ENCODE results near the gene HMMR. TPM values are rescaled to one million over a fixed set of nuclear protein-coding genes. Genes with fewer than 3 reads are reported as not detected.
A peak's percentile ranks its signal among the peaks of the same experiment; 100 is the strongest.

The HMMR gene
- total and polyA plus RNA-seq, 9 of the 15 experiments (the other 6 are each of a cell fraction or from before 2014, with no cell fraction given), result 74.9 to 133 (median 90.8) TPM

DNA sequence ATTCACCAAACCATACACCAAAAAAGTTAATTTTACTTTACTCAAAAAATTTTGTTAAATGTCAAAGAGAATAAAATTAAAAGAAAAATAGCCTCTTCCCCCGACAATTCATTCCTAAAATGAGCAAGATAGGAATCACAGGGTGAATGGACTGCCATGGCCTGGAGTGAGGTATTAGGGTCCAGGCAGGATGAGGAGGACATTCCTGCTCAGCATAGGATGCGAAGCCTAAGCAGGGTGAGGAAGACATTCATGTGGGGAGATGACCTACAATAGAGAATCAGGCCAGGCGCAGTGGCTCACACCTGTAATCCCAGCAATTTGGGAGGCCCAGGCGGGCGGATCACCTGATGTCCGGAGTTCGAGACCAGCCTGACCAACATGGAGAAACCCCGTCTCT is 8.9 kb upstream of the HMMR start:
- ATAC-seq, result peak; percentile 16; the same call in 2 of the 3 replicates
- CTCF ChIA-PET (ENCODE audit: low intra/inter-chr PET ratio), result interaction anchor here (0.6 kb wide), 1 partner anchor 14 kb away, joined by 3 read pairs; the partner anchor contains the start of gene CCNG1

More for the DNA sequence above, 8.9 kb upstream of the HMMR start:
- peaks cover 79% of the 10 kb centered on the region for H3K36me3 ChIP-seq (ENCODE audit: control insufficient read depth, insufficient read depth, low read length)
- WGBS (ENCODE audit: insufficient coverage, low coverage, missing lambda C conversion rate), result 95% methylated on average over 8 of the region's 8 CpGs
- no peak for DNase-seq (ENCODE audit: extremely low read depth in 1 of 4, low spot score in 3 of 4)
- no peak overlapping the region for H2AFZ ChIP-seq (ENCODE audit: low read depth, low read length)
- H3K4me3 ChIP-seq, result no peak overlapping the region
- peaks cover 18% of the 10 kb centered on the region for H3K79me2 ChIP-seq (ENCODE audit: control insufficient read depth, insufficient read depth, low read length)
- H3K27me3 ChIP-seq (ENCODE audit: control insufficient read depth in 2 of 2, insufficient read depth in 2 of 2, low read length in 2 of 2), result no peaks in the 10 kb centered on the region
- FAIRE-seq, result no peak
- no TSS peak for BruUV-seq (replicated peaks)
- no peaks in the 10 kb centered on the region for H3K4me1 ChIP-seq (replicated peaks in 1 of 2; ENCODE audit: control insufficient read depth in 2 of 2, insufficient read depth in 2 of 2, low read length in 2 of 2)
- POLR2A ChIA-PET, result interaction anchor here (1.4 to 4.5 kb wide), 2 partner anchors 8 to 12 kb away, joined by 6 to 43 read pairs; partner anchors contain the start of genes HMMR and NUDCD2
- no peaks in the 10 kb centered on the region for H3K9me1 ChIP-seq (ENCODE audit: control insufficient read depth, insufficient read depth, low read length)
- no peak overlapping the region for H3K9ac ChIP-seq (ENCODE audit: insufficient read depth in 1 of 2, low read depth in 2 of 2, low read length in 2 of 2)
- no peak overlapping the region for H3K4me2 ChIP-seq (ENCODE audit: insufficient read depth, low read length)
- H4K20me1 ChIP-seq (replicated peaks; ENCODE audit: control insufficient read depth, insufficient read depth, low read length), result no peaks in the 10 kb centered on the region
- in situ Hi-C loops (cut with MboI) (no loop called here), intact Hi-C loops (cut with micrococcal nuclease) (no loop called here)
- no peak overlapping the region for H3K27ac ChIP-seq (ENCODE audit: extremely low read depth, low read depth, low read length)
- no peak for TF ChIP-seq NFYB (IDR thresholded peaks at IDR 0.05; ENCODE audit: extremely low read depth, insufficient read length)
- no peak for TF ChIP-seq ZNF133 (CRISPR knock-in tag; IDR thresholded peaks at IDR 0.05)
- TF ChIP-seq ETV5 (CRISPR knock-in tag; IDR thresholded peaks at IDR 0.05; ENCODE audit: low read depth), result no peak
- TF ChIP-seq, protein P1, sequence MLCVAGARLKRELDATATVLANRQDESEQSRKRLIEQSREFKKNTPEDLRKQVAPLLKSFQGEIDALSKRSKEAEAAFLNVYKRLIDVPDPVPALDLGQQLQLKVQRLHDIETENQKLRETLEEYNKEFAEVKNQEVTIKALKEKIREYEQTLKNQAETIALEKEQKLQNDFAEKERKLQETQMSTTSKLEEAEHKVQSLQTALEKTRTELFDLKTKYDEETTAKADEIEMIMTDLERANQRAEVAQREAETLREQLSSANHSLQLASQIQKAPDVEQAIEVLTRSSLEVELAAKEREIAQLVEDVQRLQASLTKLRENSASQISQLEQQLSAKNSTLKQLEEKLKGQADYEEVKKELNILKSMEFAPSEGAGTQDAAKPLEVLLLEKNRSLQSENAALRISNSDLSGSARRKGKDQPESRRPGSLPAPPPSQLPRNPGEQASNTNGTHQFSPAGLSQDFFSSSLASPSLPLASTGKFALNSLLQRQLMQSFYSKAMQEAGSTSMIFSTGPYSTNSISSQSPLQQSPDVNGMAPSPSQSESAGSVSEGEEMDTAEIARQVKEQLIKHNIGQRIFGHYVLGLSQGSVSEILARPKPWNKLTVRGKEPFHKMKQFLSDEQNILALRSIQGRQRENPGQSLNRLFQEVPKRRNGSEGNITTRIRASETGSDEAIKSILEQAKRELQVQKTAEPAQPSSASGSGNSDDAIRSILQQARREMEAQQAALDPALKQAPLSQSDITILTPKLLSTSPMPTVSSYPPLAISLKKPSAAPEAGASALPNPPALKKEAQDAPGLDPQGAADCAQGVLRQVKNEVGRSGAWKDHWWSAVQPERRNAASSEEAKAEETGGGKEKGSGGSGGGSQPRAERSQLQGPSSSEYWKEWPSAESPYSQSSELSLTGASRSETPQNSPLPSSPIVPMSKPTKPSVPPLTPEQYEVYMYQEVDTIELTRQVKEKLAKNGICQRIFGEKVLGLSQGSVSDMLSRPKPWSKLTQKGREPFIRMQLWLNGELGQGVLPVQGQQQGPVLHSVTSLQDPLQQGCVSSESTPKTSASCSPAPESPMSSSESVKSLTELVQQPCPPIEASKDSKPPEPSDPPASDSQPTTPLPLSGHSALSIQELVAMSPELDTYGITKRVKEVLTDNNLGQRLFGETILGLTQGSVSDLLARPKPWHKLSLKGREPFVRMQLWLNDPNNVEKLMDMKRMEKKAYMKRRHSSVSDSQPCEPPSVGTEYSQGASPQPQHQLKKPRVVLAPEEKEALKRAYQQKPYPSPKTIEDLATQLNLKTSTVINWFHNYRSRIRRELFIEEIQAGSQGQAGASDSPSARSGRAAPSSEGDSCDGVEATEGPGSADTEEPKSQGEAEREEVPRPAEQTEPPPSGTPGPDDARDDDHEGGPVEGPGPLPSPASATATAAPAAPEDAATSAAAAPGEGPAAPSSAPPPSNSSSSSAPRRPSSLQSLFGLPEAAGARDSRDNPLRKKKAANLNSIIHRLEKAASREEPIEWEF (CRISPR knock-in tag; IDR thresholded peaks at IDR 0.05), result no peak
- TF ChIP-seq SIRT6 (IDR thresholded peaks at IDR 0.05; ENCODE audit: low read depth, low read length), result no peak
- TF ChIP-seq MED1 (CRISPR knock-in tag; IDR thresholded peaks at IDR 0.05; ENCODE audit: borderline replicate concordance), result no peak
- no peak for TF ChIP-seq RBM25 (IDR thresholded peaks at IDR 0.05; ENCODE audit: low read depth, low read length, severe bottlenecking)
- TF ChIP-seq, protein P2, sequence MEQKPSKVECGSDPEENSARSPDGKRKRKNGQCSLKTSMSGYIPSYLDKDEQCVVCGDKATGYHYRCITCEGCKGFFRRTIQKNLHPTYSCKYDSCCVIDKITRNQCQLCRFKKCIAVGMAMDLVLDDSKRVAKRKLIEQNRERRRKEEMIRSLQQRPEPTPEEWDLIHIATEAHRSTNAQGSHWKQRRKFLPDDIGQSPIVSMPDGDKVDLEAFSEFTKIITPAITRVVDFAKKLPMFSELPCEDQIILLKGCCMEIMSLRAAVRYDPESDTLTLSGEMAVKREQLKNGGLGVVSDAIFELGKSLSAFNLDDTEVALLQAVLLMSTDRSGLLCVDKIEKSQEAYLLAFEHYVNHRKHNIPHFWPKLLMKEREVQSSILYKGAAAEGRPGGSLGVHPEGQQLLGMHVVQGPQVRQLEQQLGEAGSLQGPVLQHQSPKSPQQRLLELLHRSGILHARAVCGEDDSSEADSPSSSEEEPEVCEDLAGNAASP (IDR thresholded peaks at IDR 0.05), result no peak
- TF ChIP-seq, protein P3, sequence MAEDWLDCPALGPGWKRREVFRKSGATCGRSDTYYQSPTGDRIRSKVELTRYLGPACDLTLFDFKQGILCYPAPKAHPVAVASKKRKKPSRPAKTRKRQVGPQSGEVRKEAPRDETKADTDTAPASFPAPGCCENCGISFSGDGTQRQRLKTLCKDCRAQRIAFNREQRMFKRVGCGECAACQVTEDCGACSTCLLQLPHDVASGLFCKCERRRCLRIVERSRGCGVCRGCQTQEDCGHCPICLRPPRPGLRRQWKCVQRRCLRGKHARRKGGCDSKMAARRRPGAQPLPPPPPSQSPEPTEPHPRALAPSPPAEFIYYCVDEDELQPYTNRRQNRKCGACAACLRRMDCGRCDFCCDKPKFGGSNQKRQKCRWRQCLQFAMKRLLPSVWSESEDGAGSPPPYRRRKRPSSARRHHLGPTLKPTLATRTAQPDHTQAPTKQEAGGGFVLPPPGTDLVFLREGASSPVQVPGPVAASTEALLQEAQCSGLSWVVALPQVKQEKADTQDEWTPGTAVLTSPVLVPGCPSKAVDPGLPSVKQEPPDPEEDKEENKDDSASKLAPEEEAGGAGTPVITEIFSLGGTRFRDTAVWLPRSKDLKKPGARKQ (CRISPR knock-in tag; IDR thresholded peaks at IDR 0.05), result no peak
- no peak for TF ChIP-seq CBX8 (IDR thresholded peaks at IDR 0.05; ENCODE audit: borderline replicate concordance, extremely low read depth, low read depth, low read length, poor library complexity, severe bottlenecking)
- no peak for TF ChIP-seq KLF10 (CRISPR knock-in tag; IDR thresholded peaks at IDR 0.05)
- TF ChIP-seq TAF7 (tag; IDR thresholded peaks at IDR 0.05), result no peak
- no peak for TF ChIP-seq MCM7 (IDR thresholded peaks at IDR 0.05)
- TF ChIP-seq ATF1 (CRISPR knock-in tag; IDR thresholded peaks at IDR 0.05), result no peak
- TF ChIP-seq ATF1 (tag; IDR thresholded peaks at IDR 0.05), result no peak
- H3K9me3 ChIP-seq (replicated peaks; ENCODE audit: control insufficient read depth, insufficient read depth, low read depth, low read length), result no peaks in the 10 kb centered on the region

Measured in K562 (cell line).